Measurements from ENCODE around the gene HLCS.

GRCh38 chr21:36890086-36890485, 76.4 kb downstream of the HLCS start:
- no peak for TF ChIP-seq CTCF (IDR thresholded peaks at IDR 0.05)
- no peak for TF ChIP-seq POLR2A (IDR thresholded peaks at IDR 0.05)

All from body of pancreas (tissue), 4 donors.